Measurements from ENCODE around the gene SLC6A7.

SLC6A7 gene

GRCh38 chr5:150173161-150173560 lies 16.7 kb upstream of the SLC6A7 start:
- no peak for DNase-seq (ENCODE audit: low spot score)

GRCh38 chr5:150174285-150174684 lies 15.6 kb upstream of the SLC6A7 start:
- DNase-seq (ENCODE audit: low spot score) = no peak

GRCh38 chr5:150175076-150175475 lies 14.8 kb upstream of the SLC6A7 start:
- DNase-seq (ENCODE audit: low spot score) = no peak

GRCh38 chr5:150175536-150175935 lies 14.3 kb upstream of the SLC6A7 start:
- no peak for DNase-seq (ENCODE audit: low spot score)

- no peak for DNase-seq (ENCODE audit: low spot score)
These were observed 13.0 kb upstream of the SLC6A7 start for GRCh38 chr5:150176745-150177477.

- DNase-seq (ENCODE audit: low spot score) = no peak
These were observed 12.1 kb upstream of the SLC6A7 start for GRCh38 chr5:150177721-150178120.

- no peak for DNase-seq (ENCODE audit: low spot score)
These were observed 11.6 kb upstream of the SLC6A7 start for GRCh38 chr5:150178262-150178661.

GRCh38 chr5:150179019-150179620 lies 10.7 kb upstream of the SLC6A7 start:
- no peak for DNase-seq (ENCODE audit: low spot score)

GRCh38 chr5:150180241-150181026 lies 9.4 kb upstream of the SLC6A7 start:
- peak; percentile 82 for DNase-seq (ENCODE audit: low spot score)

GRCh38 chr5:150181027-150181426 lies 8.8 kb upstream of the SLC6A7 start:
- no peak for DNase-seq (ENCODE audit: low spot score)

- no peak for DNase-seq (ENCODE audit: low spot score)
These were observed 7.9 kb upstream of the SLC6A7 start for GRCh38 chr5:150181766-150182545.

- no peak for DNase-seq (ENCODE audit: low spot score)
These were observed 7.1 kb upstream of the SLC6A7 start for GRCh38 chr5:150182774-150183173.

- DNase-seq (ENCODE audit: low spot score) = no peak
These were observed 6.4 kb upstream of the SLC6A7 start for GRCh38 chr5:150183436-150183835.

GRCh38 chr5:150184006-150184405 lies 5.9 kb upstream of the SLC6A7 start:
- no peak for DNase-seq (ENCODE audit: low spot score)

GRCh38 chr5:150184990-150185912 lies 4.6 kb upstream of the SLC6A7 start:
- DNase-seq (ENCODE audit: low spot score) = no peak

GRCh38 chr5:150186137-150186536 lies 3.7 kb upstream of the SLC6A7 start:
- DNase-seq (ENCODE audit: low spot score) = no peak

GRCh38 chr5:150186897-150187296 lies 3.0 kb upstream of the SLC6A7 start:
- no peak for DNase-seq (ENCODE audit: low spot score)

GRCh38 chr5:150188146-150188842 lies 1.6 kb upstream of the SLC6A7 start:
- DNase-seq (ENCODE audit: low spot score) = no peak

GRCh38 chr5:150189326-150189725 lies 536 bp upstream of the SLC6A7 start:
- DNase-seq (ENCODE audit: low spot score) = no peak

- no peak for DNase-seq (ENCODE audit: low spot score)
These were observed 679 bp downstream of the SLC6A7 start for GRCh38 chr5:150190503-150190979.
